Prostate gland (tissue), 2 donors: ENCODE data around the gene ZBTB8OS. TPM values are rescaled to one million over a fixed set of nuclear protein-coding genes. Genes with fewer than 3 reads are reported as not detected.

ENCODE experiments used
- DNase-seq: peaks from one replicate; pipeline ENCODE4 v3.0.0-alpha.2; 2019; ENCODE audit warnings: low spot score
- H3K27ac ChIP-seq, 2 donors: fragments of 200-600 bp; sonication (generic); 2 replicates each; pipeline ENCODE4 v1.5.1; 2017 to 2019
- H3K27me3 ChIP-seq: fragments of 200-600 bp; sonication (generic); replicated peaks from 2 replicates; pipeline ENCODE4 v1.5.1; 2019; ENCODE audit not compliant: insufficient read depth
- H3K36me3 ChIP-seq, 2 donors: fragments of 200-600 bp; sonication (generic); 1 replicate in 1 of 2; 2 replicates in 1 of 2; pipeline versions ENCODE4 v1.5.1 to v1.8.1; 2017 to 2019
- H3K4me1 ChIP-seq: fragments of 200-600 bp; sonication (generic); replicated peaks from 2 replicates; pipeline ENCODE4 v1.5.1; 2019
- H3K4me3 ChIP-seq, 2 donors: fragments of 200-600 bp; sonication (generic); 2 replicates each; pipeline ENCODE4 v1.5.1; 2017 to 2019
- H3K9me3 ChIP-seq: fragments of 200-600 bp; sonication (generic); 2 replicates; pipeline ENCODE4 v1.5.1; 2017
- CTCF ChIP-seq, 4 experiments: fragments of 200-600 bp in 2 of 4; fragments of 450-650 bp in 2 of 4; sonication (generic) in 2 of 4; IDR thresholded peaks; 1 replicate in 3 of 4; 2 replicates in 1 of 4; pipeline ENCODE4 v1.5.1; 2016 to 2019; ENCODE audit warnings: antibody characterized with exemption in 4 of 4, mild to moderate bottlenecking in 2 of 4, moderate library complexity in 2 of 4
- POLR2A ChIP-seq: fragments of 450-650 bp; IDR thresholded peaks from one replicate; pipeline ENCODE4 v1.6.1; 2016; ENCODE audit warnings: antibody characterized with exemption, mild to moderate bottlenecking
- POLR2AphosphoS5 ChIP-seq: sonication (generic); formaldehyde crosslinking; IDR thresholded peaks from one replicate; pipeline ENCODE4 v1.6.1; 2017; ENCODE audit warnings: antibody characterized with exemption
- WGBS: methylation state at CpG from one replicate; pipeline ENCODE4 v1.1.5; 2018; 5-methylcytosine and 5-hydroxymethylcytosine counted together
- intact Hi-C: fragments of 100-400 bp; cut with DNase I; formaldehyde crosslinking; loops from one replicate; pipeline ENCODE4 v1.14.2; 2022
- total RNA-seq, 2 donors: library from RNA; depleted of rRNA; stranded (reverse); fragments of >200 nt; gene quantifications; one replicate each; pipeline ENCODE4 v1.1.0, GENCODE V29; 2016

The ZBTB8OS gene
- total RNA-seq, 2 donors from 2014 or later = 32.7 to 38.7 TPM

- no peaks in the 10 kb centered on the region for H3K36me3 ChIP-seq
- no peaks in the 10 kb centered on the region for H3K27me3 ChIP-seq
- H3K9me3 ChIP-seq = no peaks in the 10 kb centered on the region
- 100% methylated on average over 2 of the region's 2 CpGs for WGBS
- H3K4me1 ChIP-seq = peaks cover 9% of the 10 kb centered on the region
- DNase-seq = no peak
- H3K27ac ChIP-seq = no peak overlapping the region
- TF ChIP-seq POLR2AphosphoS5 = no peak
- intact Hi-C loops = no loop called here
- no peak overlapping the region for H3K4me3 ChIP-seq
These were observed 36.0 kb upstream of the ZBTB8OS start for GRCh38 chr1:32686387-32686786.

- DNase-seq = no peak
- peaks cover 9% of the 10 kb centered on the region for H3K4me1 ChIP-seq
- no peaks in the 10 kb centered on the region for H3K27me3 ChIP-seq
- no peak for TF ChIP-seq POLR2AphosphoS5
- no peak for TF ChIP-seq CTCF (IDR thresholded peaks at IDR 0.05)
- TF ChIP-seq POLR2A = no peak
- WGBS = 88% methylated on average over 2 of the region's 2 CpGs
- no peaks in the 10 kb centered on the region for H3K9me3 ChIP-seq
- intact Hi-C loops = no loop called here
- no peak overlapping the region for H3K4me3 ChIP-seq
- H3K36me3 ChIP-seq = no peaks in the 10 kb centered on the region
- H3K27ac ChIP-seq = no peak overlapping the region
These were observed 35.1 kb upstream of the ZBTB8OS start for GRCh38 chr1:32685498-32685897.

GRCh38 chr1:32684167-32684811 lies 33.9 kb upstream of the ZBTB8OS start:
- Histone ChIP-seq H3K4me3 (no peak overlapping the region), H3K27me3 (no peaks in the 10 kb centered on the region), H3K27ac (peak overlapping the region; percentile 3 to 44), H3K36me3 (no peaks in the 10 kb centered on the region), H3K4me1 (peaks cover 9% of the 10 kb centered on the region), H3K9me3 (no peaks in the 10 kb centered on the region)
- peak; percentile 77 for TF ChIP-seq POLR2AphosphoS5
- no peak for TF ChIP-seq CTCF (IDR thresholded peaks at IDR 0.05)
- TF ChIP-seq POLR2A = no peak
- intact Hi-C loops = no loop called here
- peak; percentile 58 for DNase-seq
- WGBS = 8% methylated on average over 2 of the region's 2 CpGs

GRCh38 chr1:32683397-32683796 lies 33.0 kb upstream of the ZBTB8OS start:
- 80% methylated on average over 3 of the region's 3 CpGs for WGBS
- no peak overlapping the region for H3K4me3 ChIP-seq
- no peaks in the 10 kb centered on the region for H3K9me3 ChIP-seq
- H3K4me1 ChIP-seq = peaks cover 9% of the 10 kb centered on the region
- no peaks in the 10 kb centered on the region for H3K27me3 ChIP-seq
- TF ChIP-seq POLR2AphosphoS5 = no peak
- no peak for TF ChIP-seq POLR2A
- no peak for TF ChIP-seq CTCF (IDR thresholded peaks at IDR 0.05)
- DNase-seq = no peak
- peak overlapping the region in 1 of 2 donors; percentile 3 for H3K27ac ChIP-seq
- H3K36me3 ChIP-seq = no peaks in the 10 kb centered on the region
- intact Hi-C loops = no loop called here

- peak overlapping the region in 1 of 2 donors; percentile 24 for H3K27ac ChIP-seq
- no peak for DNase-seq
These were observed 31.6 kb upstream of the ZBTB8OS start for GRCh38 chr1:32681999-32682398.

More at GRCh38 chr1:32681999-32682398, 31.6 kb upstream of the ZBTB8OS start:
- no peaks in the 10 kb centered on the region for H3K27me3 ChIP-seq
- TF ChIP-seq POLR2A = no peak
- no peak for TF ChIP-seq POLR2AphosphoS5
- TF ChIP-seq CTCF (IDR thresholded peaks at IDR 0.05) = no peak
- no peak overlapping the region for H3K4me3 ChIP-seq
- WGBS = 30% methylated on average over 3 of the region's 3 CpGs
- H3K9me3 ChIP-seq = no peaks in the 10 kb centered on the region
- peaks cover 9% of the 10 kb centered on the region for H3K4me1 ChIP-seq
- intact Hi-C loops = no loop called here
- no peaks in the 10 kb centered on the region for H3K36me3 ChIP-seq
